Measurements from ENCODE around the gene SYT2.

The SYT2 gene

GRCh38 chr1:202597090-202597761 lies 113.0 kb downstream of the SYT2 start:
- peaks cover 9% of the 10 kb centered on the region for H3K4me1 ChIP-seq (ENCODE audit: insufficient read depth, low read length)
- H3K36me3 ChIP-seq (ENCODE audit: insufficient read depth, low read length), result peaks cover 22% of the 10 kb centered on the region
- no peak overlapping the region for H3K4me3 ChIP-seq (ENCODE audit: low read depth in 1 of 2, low read length in 2 of 2)
- H3K27ac ChIP-seq (ENCODE audit: low read depth, low read length), result no peak overlapping the region
- H3K9me3 ChIP-seq (ENCODE audit: low read length), result no peaks in the 10 kb centered on the region
- no peaks in the 10 kb centered on the region for H3K27me3 ChIP-seq (ENCODE audit: control insufficient read depth in 1 of 2, insufficient read depth in 2 of 2, low read length in 2 of 2)
- no peak overlapping the region for H3K9ac ChIP-seq (ENCODE audit: low read length)

DNA sequence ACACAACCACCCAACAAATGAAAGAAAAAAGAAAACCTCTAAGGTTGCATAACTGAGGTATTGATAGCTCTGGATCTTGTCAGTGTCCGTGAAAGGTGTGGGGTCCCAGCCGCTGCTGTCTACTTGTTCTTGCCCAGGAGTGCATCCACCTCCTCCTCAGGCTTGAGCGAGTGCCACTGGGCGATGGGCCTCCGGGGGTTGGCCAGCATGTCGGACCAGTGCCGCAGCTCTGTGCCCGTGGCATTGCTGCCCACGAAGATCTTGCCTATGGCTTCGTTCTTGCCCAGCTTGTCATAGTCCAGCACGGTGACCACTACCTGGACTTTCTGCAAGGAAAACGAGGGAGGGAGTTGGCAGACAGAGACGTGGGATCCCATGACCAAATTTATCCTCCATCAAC lies 113.6 kb downstream of the SYT2 start:
- H3K9ac ChIP-seq (ENCODE audit: low read length), result no peak overlapping the region
- no peak overlapping the region for H3K4me3 ChIP-seq (ENCODE audit: low read depth in 1 of 2, low read length in 2 of 2)
- no peak overlapping the region for H3K27ac ChIP-seq (ENCODE audit: low read depth, low read length)
- peaks cover 20% of the 10 kb centered on the region for H3K36me3 ChIP-seq (ENCODE audit: insufficient read depth, low read length)
- H3K27me3 ChIP-seq (ENCODE audit: control insufficient read depth in 1 of 2, insufficient read depth in 2 of 2, low read length in 2 of 2), result no peaks in the 10 kb centered on the region
- H3K4me1 ChIP-seq (ENCODE audit: insufficient read depth, low read length), result peaks cover 9% of the 10 kb centered on the region
- H3K9me3 ChIP-seq (ENCODE audit: low read length), result no peaks in the 10 kb centered on the region

DNA sequence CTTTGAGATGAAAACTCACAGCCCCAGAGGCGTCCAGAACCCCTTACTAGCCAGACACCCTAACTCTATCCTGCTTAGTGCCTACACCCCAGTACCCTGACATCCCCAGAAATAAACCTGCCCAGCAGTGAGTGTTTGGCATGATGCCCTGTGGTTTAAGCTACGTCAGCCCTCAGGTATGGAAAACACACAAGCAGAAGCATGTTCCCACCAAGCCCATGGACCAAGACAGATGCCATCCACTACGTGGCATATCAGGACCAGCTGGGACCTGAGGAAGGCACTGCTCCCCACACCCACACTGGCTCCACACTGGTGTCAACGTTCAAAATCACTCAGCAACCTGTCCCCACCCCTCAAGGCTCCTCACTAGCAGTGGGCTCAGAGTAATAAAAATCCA lies 116.4 kb downstream of the SYT2 start:
- Histone ChIP-seq H3K27me3 (ENCODE audit: control insufficient read depth in 1 of 2, insufficient read depth in 2 of 2, low read length in 2 of 2) (no peaks in the 10 kb centered on the region), H3K4me1 (ENCODE audit: insufficient read depth, low read length) (peaks cover 12% of the 10 kb centered on the region), H3K36me3 (ENCODE audit: insufficient read depth, low read length) (peaks cover 9% of the 10 kb centered on the region), H3K9me3 (ENCODE audit: low read length) (no peaks in the 10 kb centered on the region), H3K27ac (ENCODE audit: low read depth, low read length) (peak overlapping the region; percentile 10), H3K9ac (ENCODE audit: low read length) (no peak overlapping the region), H3K4me3 (ENCODE audit: low read depth in 1 of 2, low read length in 2 of 2) (no peak overlapping the region)

DNA sequence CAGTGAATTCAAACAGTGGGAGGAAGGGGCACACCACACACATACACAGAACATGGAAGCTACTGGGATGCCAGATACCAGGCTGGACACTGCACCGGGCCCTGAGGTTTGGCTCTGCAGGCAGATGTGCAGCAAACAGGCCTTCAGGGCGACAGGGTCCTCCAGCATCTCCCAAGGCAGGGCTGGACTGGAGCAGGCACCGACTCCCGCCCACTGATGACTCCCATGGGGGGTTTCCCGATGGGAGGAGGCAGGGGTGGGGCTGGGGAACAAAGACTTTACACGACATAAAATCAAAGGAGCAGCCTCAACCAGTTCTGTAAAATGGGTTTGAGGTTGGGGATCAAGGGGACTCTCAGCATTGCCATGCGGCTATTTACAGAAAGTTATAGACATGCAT lies 118.1 kb downstream of the SYT2 start:
- Histone ChIP-seq H3K4me1 (ENCODE audit: insufficient read depth, low read length) (peaks cover 29% of the 10 kb centered on the region), H3K27me3 (ENCODE audit: control insufficient read depth in 1 of 2, insufficient read depth in 2 of 2, low read length in 2 of 2) (no peaks in the 10 kb centered on the region), H3K9me3 (ENCODE audit: low read length) (no peaks in the 10 kb centered on the region), H3K9ac (ENCODE audit: low read length) (no peak overlapping the region), H3K36me3 (ENCODE audit: insufficient read depth, low read length) (peaks cover 3% of the 10 kb centered on the region), H3K27ac (ENCODE audit: low read depth, low read length) (no peak overlapping the region), H3K4me3 (ENCODE audit: low read depth in 1 of 2, low read length in 2 of 2) (no peak overlapping the region)

GRCh38 chr1:202591515-202591914 lies 118.7 kb downstream of the SYT2 start:
- Histone ChIP-seq H3K4me1 (ENCODE audit: insufficient read depth, low read length) (peaks cover 36% of the 10 kb centered on the region), H3K27me3 (ENCODE audit: control insufficient read depth in 1 of 2, insufficient read depth in 2 of 2, low read length in 2 of 2) (no peaks in the 10 kb centered on the region), H3K4me3 (ENCODE audit: low read depth in 1 of 2, low read length in 2 of 2) (no peak overlapping the region), H3K9me3 (ENCODE audit: low read length) (no peaks in the 10 kb centered on the region), H3K27ac (ENCODE audit: low read depth, low read length) (no peak overlapping the region), H3K36me3 (ENCODE audit: insufficient read depth, low read length) (no peaks in the 10 kb centered on the region), H3K9ac (ENCODE audit: low read length) (no peak overlapping the region)

DNA sequence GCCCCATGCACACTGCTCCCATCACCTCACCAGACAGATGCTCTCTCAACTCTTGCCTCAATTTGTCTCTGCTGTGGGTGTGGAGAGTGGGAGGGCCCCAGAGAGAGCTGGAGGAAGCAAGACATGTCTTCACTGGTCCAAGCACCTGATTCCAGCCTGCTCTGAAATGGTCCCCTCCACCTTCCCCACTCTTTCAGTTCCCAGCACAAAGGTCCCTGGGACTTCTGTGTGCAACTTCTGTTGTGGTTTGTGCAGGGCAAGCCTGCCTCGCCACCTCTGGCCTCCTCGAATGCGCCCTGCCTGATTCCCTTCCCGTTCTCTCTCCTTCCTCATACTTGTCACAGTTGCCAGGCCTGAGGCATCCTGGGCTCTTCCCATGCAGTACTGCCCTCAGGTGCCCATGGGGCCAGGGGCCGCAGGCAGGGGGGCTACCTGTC lies 119.3 kb downstream of the SYT2 start:
- peaks cover 41% of the 10 kb centered on the region for H3K4me1 ChIP-seq (ENCODE audit: insufficient read depth, low read length)
- no peaks in the 10 kb centered on the region for H3K36me3 ChIP-seq (ENCODE audit: insufficient read depth, low read length)
- H3K27me3 ChIP-seq (ENCODE audit: control insufficient read depth in 1 of 2, insufficient read depth in 2 of 2, low read length in 2 of 2), result no peaks in the 10 kb centered on the region
- peak overlapping the region; percentile 16 for H3K27ac ChIP-seq (ENCODE audit: low read depth, low read length)
- H3K9ac ChIP-seq (ENCODE audit: low read length), result no peak overlapping the region
- H3K4me3 ChIP-seq (ENCODE audit: low read depth in 1 of 2, low read length in 2 of 2), result no peak overlapping the region
- H3K9me3 ChIP-seq (ENCODE audit: low read length), result no peaks in the 10 kb centered on the region

GRCh38 chr1:202590126-202590525 lies 120.1 kb downstream of the SYT2 start:
- Histone ChIP-seq H3K27me3 (ENCODE audit: control insufficient read depth in 1 of 2, insufficient read depth in 2 of 2, low read length in 2 of 2) (no peaks in the 10 kb centered on the region), H3K9ac (ENCODE audit: low read length) (no peak overlapping the region), H3K4me1 (ENCODE audit: insufficient read depth, low read length) (peaks cover 50% of the 10 kb centered on the region), H3K27ac (ENCODE audit: low read depth, low read length) (peak overlapping the region; percentile 16), H3K9me3 (ENCODE audit: low read length) (no peaks in the 10 kb centered on the region), H3K36me3 (ENCODE audit: insufficient read depth, low read length) (no peaks in the 10 kb centered on the region), H3K4me3 (ENCODE audit: low read depth in 1 of 2, low read length in 2 of 2) (no peak overlapping the region)

DNA sequence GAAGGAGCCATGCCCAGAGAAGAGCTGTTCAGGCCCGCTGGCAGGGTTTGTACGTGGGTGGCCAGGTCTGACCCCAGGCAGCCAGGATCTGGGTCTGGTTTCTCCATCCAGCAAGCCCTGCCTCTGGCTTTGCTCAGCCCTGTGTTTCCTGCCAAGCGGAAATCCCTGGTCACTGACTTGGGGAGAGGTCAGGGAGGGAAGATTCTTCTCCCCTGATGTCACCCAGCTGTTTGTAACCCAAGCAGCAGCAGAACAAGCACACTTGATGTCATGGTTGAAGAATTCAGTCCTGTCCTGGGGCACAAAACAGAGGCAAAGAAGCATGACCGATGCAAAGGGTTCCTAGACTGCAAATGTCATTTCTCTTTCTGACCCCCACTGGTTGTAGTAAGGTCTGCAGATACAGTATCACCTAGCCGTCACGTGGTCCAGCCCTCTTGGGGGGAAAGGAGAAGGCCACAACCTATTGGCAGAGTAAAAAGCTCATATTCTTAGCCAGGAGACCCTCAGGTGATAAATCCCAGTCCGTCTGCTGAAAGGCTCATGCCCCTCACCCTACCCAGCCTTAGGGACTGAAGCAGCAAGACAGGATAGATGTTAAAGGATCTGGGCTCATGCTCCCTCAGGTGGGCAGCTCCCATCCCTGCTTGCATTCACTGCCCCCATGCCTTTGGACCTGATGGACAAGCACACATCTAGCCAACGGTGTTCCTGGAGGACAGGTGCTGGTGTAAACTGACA lies 120.9 kb downstream of the SYT2 start:
- peaks cover 57% of the 10 kb centered on the region for H3K4me1 ChIP-seq (ENCODE audit: insufficient read depth, low read length)

GRCh38 chr1:202588503-202589189 lies 121.6 kb downstream of the SYT2 start:
- no peaks in the 10 kb centered on the region for H3K27me3 ChIP-seq (ENCODE audit: control insufficient read depth in 1 of 2, insufficient read depth in 2 of 2, low read length in 2 of 2)
- H3K9ac ChIP-seq (ENCODE audit: low read length), result no peak overlapping the region
- no peaks in the 10 kb centered on the region for H3K9me3 ChIP-seq (ENCODE audit: low read length)
- H3K36me3 ChIP-seq (ENCODE audit: insufficient read depth, low read length), result peaks cover 9% of the 10 kb centered on the region
- peak overlapping the region; percentile 66 for H3K27ac ChIP-seq (ENCODE audit: low read depth, low read length)
- peaks cover 57% of the 10 kb centered on the region for H3K4me1 ChIP-seq (ENCODE audit: insufficient read depth, low read length)
- no peak overlapping the region for H3K4me3 ChIP-seq (ENCODE audit: low read depth in 1 of 2, low read length in 2 of 2)

More for the DNA sequence above, 120.9 kb downstream of the SYT2 start:
- H3K27me3 ChIP-seq (ENCODE audit: control insufficient read depth in 1 of 2, insufficient read depth in 2 of 2, low read length in 2 of 2), result no peaks in the 10 kb centered on the region
- H3K4me3 ChIP-seq (ENCODE audit: low read depth in 1 of 2, low read length in 2 of 2), result peak overlapping the region in 1 of 2 donors; percentile 8
- no peaks in the 10 kb centered on the region for H3K9me3 ChIP-seq (ENCODE audit: low read length)
- H3K9ac ChIP-seq (ENCODE audit: low read length), result peak overlapping the region; percentile 27
- peaks cover 3% of the 10 kb centered on the region for H3K36me3 ChIP-seq (ENCODE audit: insufficient read depth, low read length)
- H3K27ac ChIP-seq (ENCODE audit: low read depth, low read length), result peak overlapping the region; percentile 16

GRCh38 chr1:202587859-202588485 lies 122.3 kb downstream of the SYT2 start:
- peak overlapping the region; percentile 66 for H3K27ac ChIP-seq (ENCODE audit: low read depth, low read length)

DNA sequence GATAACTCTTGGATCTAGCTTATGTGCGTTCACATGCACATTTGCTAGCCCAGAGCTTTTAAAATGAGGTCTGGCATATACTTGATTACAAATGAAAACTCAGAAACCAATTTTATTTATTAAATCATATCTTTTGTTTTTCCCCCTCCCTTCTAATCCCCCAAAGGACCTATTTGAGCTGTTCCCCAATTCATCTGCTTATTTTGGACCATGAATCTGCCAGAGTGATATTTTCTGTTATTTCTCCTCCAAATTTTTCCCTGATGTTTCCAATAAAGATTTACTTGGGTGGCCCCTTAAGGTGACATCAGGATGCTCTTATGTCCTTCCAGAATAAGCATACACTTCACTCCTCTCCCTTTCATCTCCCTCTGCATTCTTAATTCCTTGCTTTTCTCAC lies 123.4 kb downstream of the SYT2 start:
- Histone ChIP-seq H3K9me3 (ENCODE audit: low read length) (no peaks in the 10 kb centered on the region), H3K4me1 (ENCODE audit: insufficient read depth, low read length) (peaks cover 57% of the 10 kb centered on the region), H3K27ac (ENCODE audit: low read depth, low read length) (peak overlapping the region; percentile 19), H3K27me3 (ENCODE audit: control insufficient read depth in 1 of 2, insufficient read depth in 2 of 2, low read length in 2 of 2) (no peaks in the 10 kb centered on the region), H3K9ac (ENCODE audit: low read length) (no peak overlapping the region), H3K36me3 (ENCODE audit: insufficient read depth, low read length) (peaks cover 23% of the 10 kb centered on the region), H3K4me3 (ENCODE audit: low read depth in 1 of 2, low read length in 2 of 2) (no peak overlapping the region)

More at GRCh38 chr1:202587859-202588485, 122.3 kb downstream of the SYT2 start:
- peaks cover 16% of the 10 kb centered on the region for H3K36me3 ChIP-seq (ENCODE audit: insufficient read depth, low read length)
- H3K4me3 ChIP-seq (ENCODE audit: low read depth in 1 of 2, low read length in 2 of 2), result no peak overlapping the region
- no peak overlapping the region for H3K9ac ChIP-seq (ENCODE audit: low read length)
- no peaks in the 10 kb centered on the region for H3K27me3 ChIP-seq (ENCODE audit: control insufficient read depth in 1 of 2, insufficient read depth in 2 of 2, low read length in 2 of 2)
- peaks cover 57% of the 10 kb centered on the region for H3K4me1 ChIP-seq (ENCODE audit: insufficient read depth, low read length)
- H3K9me3 ChIP-seq (ENCODE audit: low read length), result no peaks in the 10 kb centered on the region

All from muscle layer of colon (tissue), 2 donors.